Muscle layer of duodenum (tissue), 2 donors: ENCODE data around the gene ASXL1.
"Not testable (repeated sequence)": the region's sequence is repeated elsewhere in the genome, so short reads cannot be mapped to it uniquely, and the experiment has no call there.

Experiments
- H3K27ac ChIP-seq: one replicate; pipeline ENCODE4 v1.7.0; 2013; ENCODE audit warnings: mild to moderate bottlenecking, low read length
- H3K27me3 ChIP-seq: one replicate; pipeline ENCODE4 v1.7.0; 2013; ENCODE audit warnings: low read depth, mild to moderate bottlenecking, control low read depth, low read length
- H3K36me3 ChIP-seq, 2 donors: one replicate each; pipeline ENCODE4 v1.7.0; 2013; ENCODE audit warnings: low read length in 2 of 2, control low read depth in 1 of 2, mild to moderate bottlenecking in 1 of 2; ENCODE audit not compliant: insufficient read depth in 2 of 2, control insufficient read depth in 1 of 2
- H3K4me1 ChIP-seq, 2 donors: one replicate each; pipeline ENCODE4 v1.7.0; 2013; ENCODE audit warnings: low read length in 2 of 2, mild to moderate bottlenecking in 2 of 2, control low read depth in 1 of 2, moderate library complexity in 1 of 2; ENCODE audit not compliant: insufficient read depth in 2 of 2, control insufficient read depth in 1 of 2
- H3K4me3 ChIP-seq, 2 donors: one replicate each; pipeline ENCODE4 v1.7.0; 2013; ENCODE audit warnings: low read length in 2 of 2, low read depth in 1 of 2, mild to moderate bottlenecking in 1 of 2
- H3K9me3 ChIP-seq, 2 donors: one replicate each; pipeline ENCODE4 v1.7.0; 2013; ENCODE audit warnings: low read length in 2 of 2, control low read depth in 1 of 2, mild to moderate bottlenecking in 1 of 2; ENCODE audit not compliant: control insufficient read depth in 1 of 2
- donor health status: healthy.

ASXL1 gene

GRCh38 chr20:32465901-32466675 is 108.0 kb downstream of the ASXL1 start:
- not testable (repeated sequence) for H3K36me3 ChIP-seq, H3K9me3 ChIP-seq, H3K27me3 ChIP-seq, H3K4me3 ChIP-seq
- H3K27ac ChIP-seq, result peak overlapping the region; percentile 75
- peaks cover 15 to 73% of the 10 kb centered on the region in 2 donors for H3K4me1 ChIP-seq

GRCh38 chr20:32466739-32467505 is 108.8 kb downstream of the ASXL1 start:
- Histone ChIP-seq H3K27ac (peak overlapping the region; percentile 75), H3K27me3 (no peaks in the 10 kb centered on the region), H3K4me1 (peaks cover 15 to 77% of the 10 kb centered on the region in 2 donors)

DNA sequence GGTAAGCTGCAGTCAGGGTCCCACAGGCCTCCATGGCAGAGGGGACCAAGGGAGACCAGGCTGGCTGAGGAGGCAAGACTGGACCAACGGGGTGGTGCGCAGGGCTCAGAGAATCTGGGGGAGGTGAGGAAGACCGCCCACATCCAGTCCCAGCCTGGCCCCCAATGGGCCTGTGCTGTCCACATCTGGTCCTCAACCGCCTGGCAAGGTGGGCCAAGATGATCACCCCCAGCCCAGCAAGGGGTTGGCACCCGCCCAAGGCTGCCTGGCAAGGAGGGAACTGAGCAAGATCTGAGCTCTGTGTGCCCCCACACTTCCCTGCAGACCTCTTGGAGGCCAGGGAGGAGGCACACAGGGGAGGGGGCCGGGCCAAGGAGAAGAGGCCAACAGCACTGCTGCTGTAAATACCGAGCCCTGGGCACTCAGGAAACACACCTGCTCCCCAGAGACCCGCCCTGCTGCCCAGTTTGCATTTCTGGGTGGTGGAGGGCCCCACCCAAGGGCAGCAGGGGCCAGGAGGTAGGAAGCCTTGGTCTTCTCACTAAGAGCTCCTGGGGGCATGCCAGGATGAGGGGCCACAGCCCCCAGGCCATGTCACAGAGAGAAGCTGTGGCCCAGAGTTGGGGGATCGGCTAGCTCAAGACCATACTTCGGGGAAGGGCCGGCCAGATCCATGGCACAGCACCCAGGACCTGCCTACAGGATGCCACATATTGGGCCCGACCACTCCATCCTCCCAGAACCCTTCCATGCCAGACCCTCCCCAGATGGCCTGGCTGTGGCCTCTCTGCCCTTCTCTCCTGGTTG is 109.6 kb downstream of the ASXL1 start:
- Histone ChIP-seq H3K4me1 (peaks cover 15 to 82% of the 10 kb centered on the region in 2 donors), H3K9me3 (no peaks in the 10 kb centered on the region), H3K36me3 (no peaks in the 10 kb centered on the region), H3K4me3 (no peak overlapping the region), H3K27ac (peak overlapping the region; percentile 31), H3K27me3 (no peaks in the 10 kb centered on the region)

More at GRCh38 chr20:32466739-32467505, 108.8 kb downstream of the ASXL1 start:
- no peaks in the 10 kb centered on the region for H3K36me3 ChIP-seq
- H3K4me3 ChIP-seq, result no peak overlapping the region
- H3K9me3 ChIP-seq, result no peaks in the 10 kb centered on the region

- Histone ChIP-seq H3K4me1 (peaks cover 12 to 82% of the 10 kb centered on the region in 2 donors), H3K27me3 (no peaks in the 10 kb centered on the region), H3K9me3 (no peaks in the 10 kb centered on the region), H3K4me3 (no peak overlapping the region), H3K27ac (peak overlapping the region; percentile 31), H3K36me3 (no peaks in the 10 kb centered on the region)
These were observed 110.1 kb downstream of the ASXL1 start for GRCh38 chr20:32468313-32468640.

DNA sequence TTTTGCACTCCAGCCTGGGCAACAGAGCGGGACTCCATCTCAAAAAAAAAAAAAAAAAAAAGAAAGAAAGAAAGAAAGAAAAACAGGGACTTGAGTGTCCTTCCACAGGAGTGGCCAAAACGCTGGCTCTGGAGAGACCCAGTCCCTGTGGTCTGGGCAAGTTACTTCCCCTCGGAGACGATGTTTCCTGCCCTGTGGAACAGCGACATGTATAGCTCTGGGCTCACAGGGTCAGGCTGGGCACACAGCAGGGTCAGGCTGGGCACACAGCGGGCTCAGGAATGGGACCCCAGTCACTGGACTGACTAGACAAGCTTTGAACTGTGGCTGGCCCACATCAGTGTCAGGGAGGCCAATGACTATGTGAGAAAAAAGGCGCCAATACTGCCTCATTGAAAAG is 110.7 kb downstream of the ASXL1 start:
- Histone ChIP-seq H3K27me3 (no peaks in the 10 kb centered on the region), H3K9me3 (no peaks in the 10 kb centered on the region), H3K4me3 (no peak overlapping the region), H3K36me3 (no peaks in the 10 kb centered on the region), H3K4me1 (peaks cover 10 to 82% of the 10 kb centered on the region in 2 donors), H3K27ac (no peak overlapping the region)

- Histone ChIP-seq H3K4me3 (no peak overlapping the region), H3K27ac (peak overlapping the region; percentile 9), H3K36me3 (no peaks in the 10 kb centered on the region), H3K4me1 (peaks cover 5 to 82% of the 10 kb centered on the region in 2 donors), H3K27me3 (no peaks in the 10 kb centered on the region), H3K9me3 (no peaks in the 10 kb centered on the region)
These were observed 112.1 kb downstream of the ASXL1 start for GRCh38 chr20:32470025-32470861.

DNA sequence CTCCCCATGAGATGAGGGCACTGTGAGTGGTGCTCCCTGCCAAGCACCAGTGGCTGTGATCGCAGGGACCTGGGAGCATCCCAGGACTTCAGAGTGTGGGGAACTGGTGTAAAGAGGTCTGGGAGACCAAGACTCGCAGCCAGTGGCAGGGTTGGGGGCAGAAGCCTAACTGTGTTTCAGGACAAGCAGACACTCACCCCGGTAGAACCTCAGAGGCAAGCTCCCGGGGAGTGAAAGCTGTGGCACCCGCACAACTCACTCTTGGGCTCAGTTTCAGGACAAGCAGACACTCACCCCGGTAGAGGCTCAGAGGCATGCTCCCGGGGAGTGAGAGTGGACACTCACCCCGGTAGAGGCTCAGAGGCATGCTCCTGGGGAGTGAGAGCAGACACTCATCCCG is 112.8 kb downstream of the ASXL1 start:
- H3K27me3 ChIP-seq, result no peaks in the 10 kb centered on the region
- no peaks in the 10 kb centered on the region for H3K36me3 ChIP-seq
- H3K4me1 ChIP-seq, result peaks cover 5 to 82% of the 10 kb centered on the region in 2 donors
- no peaks in the 10 kb centered on the region for H3K9me3 ChIP-seq
- peak overlapping the region; percentile 9 for H3K27ac ChIP-seq
- H3K4me3 ChIP-seq, result no peak overlapping the region

DNA sequence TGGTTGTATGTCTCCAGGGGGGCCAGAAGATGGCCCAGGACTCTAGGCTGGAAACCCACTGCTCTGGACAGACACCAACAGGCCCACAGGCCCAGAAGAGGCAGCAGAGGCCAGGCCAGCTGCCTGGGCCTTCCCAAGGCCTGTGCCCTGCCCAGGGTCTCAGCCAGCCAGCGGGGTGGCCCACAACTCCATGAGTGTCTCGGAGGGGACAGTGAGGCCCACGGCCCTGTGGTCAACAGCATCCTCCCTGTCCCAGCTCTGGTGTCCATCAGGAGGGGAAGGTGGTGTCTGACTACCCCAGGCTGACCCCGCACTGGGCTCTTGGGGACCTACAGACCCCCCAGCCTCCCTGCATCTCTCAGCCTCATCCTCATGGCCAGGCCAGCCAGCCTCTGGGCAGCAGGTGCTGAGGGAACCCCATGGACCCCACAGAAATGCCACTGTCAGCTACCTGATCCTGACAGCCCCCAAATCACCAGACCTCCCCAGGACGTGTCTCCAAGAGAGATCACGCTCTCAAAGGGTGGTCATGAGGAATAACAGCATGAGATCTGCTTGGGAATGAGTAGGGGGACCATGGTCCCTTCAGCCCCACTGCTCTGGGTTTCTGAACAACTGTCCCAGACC is 114.6 kb downstream of the ASXL1 start:
- peaks cover 23 to 83% of the 10 kb centered on the region in 2 donors for H3K4me1 ChIP-seq
- peak overlapping the region in 1 of 2 donors; percentile 55 for H3K4me3 ChIP-seq
- H3K27ac ChIP-seq, result peak overlapping the region; percentile 29
- no peaks in the 10 kb centered on the region for H3K27me3 ChIP-seq
- H3K36me3 ChIP-seq, result no peaks in the 10 kb centered on the region
- H3K9me3 ChIP-seq, result no peaks in the 10 kb centered on the region

DNA sequence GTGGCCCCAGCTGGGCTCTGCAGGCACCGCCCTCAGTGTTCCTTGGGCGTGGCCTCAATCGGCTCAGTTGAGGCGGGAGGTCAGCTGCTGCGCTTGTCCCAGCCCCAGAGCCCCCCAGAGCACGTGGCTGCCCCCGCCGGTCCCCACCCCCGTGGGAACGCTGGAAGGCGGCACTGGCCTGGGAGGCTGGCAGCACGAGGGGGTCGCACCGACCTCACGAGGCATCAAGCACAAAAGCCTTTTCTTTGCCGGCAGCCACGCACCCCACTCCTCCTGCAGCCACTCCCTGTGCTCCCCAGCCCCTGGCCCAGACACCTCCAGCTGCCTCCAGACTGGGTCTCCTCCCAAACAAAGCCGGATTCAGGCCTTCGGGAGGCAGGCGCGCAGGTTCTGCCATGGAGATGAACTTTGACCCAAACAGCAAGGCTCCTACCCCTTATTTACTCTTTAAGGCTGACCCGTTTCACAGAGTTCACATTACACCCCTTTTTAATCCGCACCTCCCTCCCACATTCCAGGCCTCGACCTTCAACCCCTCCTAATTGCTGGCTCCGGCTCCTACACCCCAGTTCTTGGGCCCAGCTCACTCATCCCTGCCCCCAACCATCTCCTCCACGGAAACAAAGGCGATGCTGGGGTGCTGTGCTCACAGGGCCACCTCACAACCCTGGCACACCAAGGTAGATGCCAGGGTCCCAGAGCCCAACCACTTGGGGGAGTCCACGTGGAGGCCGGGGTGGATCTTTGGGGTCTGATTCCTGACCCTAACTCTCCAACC is 115.3 kb downstream of the ASXL1 start:
- H3K27ac ChIP-seq, result peak overlapping the region; percentile 58
- peak overlapping the region; percentile 55 to 64 for H3K4me3 ChIP-seq
- H3K27me3 ChIP-seq, result no peaks in the 10 kb centered on the region
- H3K36me3 ChIP-seq, result no peaks in the 10 kb centered on the region
- H3K9me3 ChIP-seq, result no peaks in the 10 kb centered on the region
- H3K4me1 ChIP-seq, result peaks cover 23 to 79% of the 10 kb centered on the region in 2 donors
